Neural progenitor cell (in vitro differentiated cells): ENCODE results near the gene ACOT2. TPM values are rescaled to one million over a fixed set of nuclear protein-coding genes. Genes with fewer than 3 reads are reported as not detected.
"Not testable (repeated sequence)": the region's sequence is repeated elsewhere in the genome, so short reads cannot be mapped to it uniquely, and the experiment has no call there.

Experiments
- DNase-seq: peaks from one replicate; pipeline ENCODE4 v3.0.0-alpha.2; 2016; ENCODE audit warnings: low spot score
- H2AFZ ChIP-seq: fragments of 200-600 bp; sonication (generic); replicated peaks from 2 replicates; pipeline ENCODE4 v1.6.1; 2016; ENCODE audit warnings: antibody characterized with exemption
- H3F3A ChIP-seq: fragments of 200-600 bp; sonication (generic); 2 replicates; pipeline ENCODE4 v1.6.1; 2016; ENCODE audit warnings: antibody characterized with exemption, low read depth
- H3K27ac ChIP-seq: fragments of 200-600 bp; sonication (generic); 2 replicates; pipeline ENCODE4 v1.5.1; 2016; ENCODE audit warnings: mild to moderate bottlenecking
- H3K27me3 ChIP-seq: fragments of 200-600 bp; sonication (generic); 2 replicates; pipeline ENCODE4 v1.6.1; 2016; ENCODE audit warnings: mild to moderate bottlenecking, moderate library complexity
- H3K36me3 ChIP-seq: fragments of 200-600 bp; sonication (generic); 2 replicates; pipeline ENCODE4 v1.5.1; 2016
- H3K4me1 ChIP-seq: fragments of 200-600 bp; sonication (generic); 2 replicates; pipeline ENCODE4 v1.6.1; 2016; ENCODE audit warnings: mixed run types
- H3K4me2 ChIP-seq: fragments of 200-600 bp; sonication (generic); 2 replicates; pipeline ENCODE4 v1.6.1; 2016
- H3K4me3 ChIP-seq: fragments of 200-600 bp; sonication (generic); 2 replicates; pipeline ENCODE4 v1.5.1; 2016
- H3K79me2 ChIP-seq: fragments of 200-600 bp; sonication (generic); 2 replicates; pipeline ENCODE4 v1.6.1; 2016; ENCODE audit warnings: low read depth
- H3K9ac ChIP-seq: fragments of 200-600 bp; sonication (generic); 2 replicates; pipeline ENCODE4 v1.6.1; 2016
- H3K9me3 ChIP-seq: fragments of 200-600 bp; sonication (generic); 2 replicates; pipeline ENCODE4 v1.5.1; 2016; ENCODE audit warnings: low read depth
- H4K20me1 ChIP-seq: fragments of 200-600 bp; sonication (generic); 2 replicates; pipeline ENCODE4 v1.6.1; 2016; ENCODE audit warnings: low read depth
- H3K27ac Mint-ChIP-seq: 3 replicates; pipeline ENCODE4 v1.8.0; 2021; ENCODE audit warnings: mixed read lengths
- H3K27me3 Mint-ChIP-seq: 2 replicates; pipeline ENCODE4 v1.8.0; 2022; ENCODE audit warnings: low read depth, mild to moderate bottlenecking, inconsistent platforms, moderate library complexity, mixed read lengths; ENCODE audit not compliant: insufficient read depth
- H3K36me3 Mint-ChIP-seq: 3 replicates; pipeline ENCODE4 v1.8.0; 2021; ENCODE audit warnings: mixed read lengths
- H3K4me1 Mint-ChIP-seq: 3 replicates; pipeline ENCODE4 v1.8.0; 2021; ENCODE audit warnings: mixed read lengths
- H3K4me3 Mint-ChIP-seq: 3 replicates; pipeline ENCODE4 v1.8.0; 2021; ENCODE audit warnings: mild to moderate bottlenecking, moderate library complexity, mixed read lengths
- H3K9me3 Mint-ChIP-seq: 3 replicates; pipeline ENCODE4 v1.8.0; 2020; ENCODE audit warnings: mixed read lengths
- EZH2 ChIP-seq: fragments of 200-600 bp; sonication (generic); IDR thresholded peaks from 2 replicates; pipeline ENCODE4 v1.6.1; 2017; ENCODE audit warnings: antibody characterized with exemption, mild to moderate bottlenecking, moderate library complexity
- EZH2phosphoT487 ChIP-seq: fragments of 200-600 bp; sonication (generic); IDR thresholded peaks from 2 replicates; pipeline ENCODE4 v1.6.1; 2017; ENCODE audit warnings: antibody characterized with exemption
- total RNA-seq: library from RNA; depleted of rRNA; stranded (reverse); fragments of >200 nt; gene quantifications from 2 replicates; pipeline ENCODE4 v1.2.3, GENCODE V29; 2015; ENCODE audit warnings: low replicate concordance
- TF ChIP-seq, protein P1 (sequence below): fragments of 200-600 bp; sonication (generic); IDR thresholded peaks from 2 replicates; pipeline ENCODE4 v1.5.1; 2017; ENCODE audit warnings: antibody characterized with exemption, mild to moderate bottlenecking

The ACOT2 gene, protein sequence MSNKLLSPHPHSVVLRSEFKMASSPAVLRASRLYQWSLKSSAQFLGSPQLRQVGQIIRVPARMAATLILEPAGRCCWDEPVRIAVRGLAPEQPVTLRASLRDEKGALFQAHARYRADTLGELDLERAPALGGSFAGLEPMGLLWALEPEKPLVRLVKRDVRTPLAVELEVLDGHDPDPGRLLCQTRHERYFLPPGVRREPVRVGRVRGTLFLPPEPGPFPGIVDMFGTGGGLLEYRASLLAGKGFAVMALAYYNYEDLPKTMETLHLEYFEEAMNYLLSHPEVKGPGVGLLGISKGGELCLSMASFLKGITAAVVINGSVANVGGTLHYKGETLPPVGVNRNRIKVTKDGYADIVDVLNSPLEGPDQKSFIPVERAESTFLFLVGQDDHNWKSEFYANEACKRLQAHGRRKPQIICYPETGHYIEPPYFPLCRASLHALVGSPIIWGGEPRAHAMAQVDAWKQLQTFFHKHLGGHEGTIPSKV
- total RNA-seq, result 1.1 and 2.4 TPM in 2 replicates

DNA sequence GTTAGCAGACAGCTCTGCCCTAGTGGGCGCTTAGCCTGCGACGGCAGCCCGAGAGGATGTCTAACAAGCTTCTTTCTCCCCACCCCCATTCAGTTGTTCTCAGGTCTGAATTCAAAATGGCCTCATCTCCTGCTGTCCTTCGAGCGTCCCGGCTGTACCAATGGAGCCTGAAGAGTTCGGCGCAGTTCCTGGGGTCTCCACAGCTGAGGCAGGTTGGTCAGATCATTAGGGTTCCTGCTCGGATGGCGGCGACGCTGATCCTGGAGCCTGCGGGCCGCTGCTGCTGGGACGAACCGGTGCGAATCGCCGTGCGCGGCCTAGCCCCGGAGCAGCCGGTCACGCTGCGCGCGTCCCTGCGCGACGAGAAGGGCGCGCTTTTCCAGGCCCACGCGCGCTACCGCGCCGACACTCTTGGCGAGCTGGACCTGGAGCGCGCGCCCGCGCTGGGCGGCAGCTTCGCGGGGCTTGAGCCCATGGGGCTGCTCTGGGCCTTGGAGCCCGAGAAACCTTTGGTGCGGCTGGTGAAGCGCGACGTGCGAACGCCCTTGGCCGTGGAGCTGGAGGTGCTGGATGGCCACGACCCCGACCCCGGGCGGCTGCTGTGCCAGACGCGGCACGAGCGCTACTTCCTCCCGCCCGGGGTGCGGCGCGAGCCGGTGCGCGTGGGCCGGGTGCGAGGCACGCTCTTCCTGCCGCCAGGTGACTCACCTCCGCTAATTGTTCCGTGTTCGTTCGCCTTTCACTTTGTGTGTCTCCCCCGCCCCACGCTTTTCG is at the start of gene ACOT2:
Gene ACOT2, plus strand, starts transcription at position 29 of the 774 bp plus-strand sequence. Its CDS starts 28 bp downstream, at position 57.
- not testable (repeated sequence) for H3K79me2 ChIP-seq, H3K36me3 Mint-ChIP-seq, H3F3A ChIP-seq, H4K20me1 ChIP-seq, H3K9ac ChIP-seq, H3K27ac ChIP-seq, H3K27me3 ChIP-seq, H3K36me3 ChIP-seq, H3K9me3 Mint-ChIP-seq, H3K4me1 ChIP-seq, H3K9me3 ChIP-seq
- peak within 1 kb of the TSS; percentile 50 for H2AFZ ChIP-seq
- peak within 1 kb of the TSS; percentile 50 for H3K27ac Mint-ChIP-seq
- H3K4me2 ChIP-seq, result peak within 1 kb of the TSS; percentile 32
- peak within 1 kb of the TSS; percentile 81 for H3K4me3 Mint-ChIP-seq
- H3K4me1 Mint-ChIP-seq, result peaks cover 30% of the 10 kb centered on the region
- H3K27me3 Mint-ChIP-seq, result peaks cover 14% of the 10 kb centered on the region
- DNase-seq, result peak; percentile 39
- peak within 1 kb of the TSS; percentile 9 for H3K4me3 ChIP-seq

DNA sequence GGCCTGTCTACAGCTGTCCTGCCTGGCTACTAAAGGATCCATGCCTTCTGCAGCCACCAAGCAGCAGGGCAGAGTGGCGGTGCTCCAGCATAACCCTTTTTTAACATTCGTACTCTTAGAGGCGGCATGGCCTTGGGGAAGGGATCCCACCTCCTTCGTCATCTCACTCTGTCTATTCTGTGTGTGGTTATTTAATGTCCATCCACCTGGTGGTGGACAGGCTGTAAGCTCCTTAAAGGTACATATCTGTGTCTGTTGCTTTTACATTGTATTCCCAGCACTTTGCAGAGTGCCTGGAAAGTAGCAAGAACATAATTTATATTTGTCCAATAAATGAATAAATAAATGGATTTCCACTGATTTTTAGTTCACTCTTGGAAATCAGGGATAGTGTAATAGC is 47.8 kb upstream of the ACOT2 start:
- Histone ChIP-seq H3F3A (no peaks in the 10 kb centered on the region), H3K27me3 (no peaks in the 10 kb centered on the region), H3K4me2 (no peak overlapping the region), H2AFZ (no peak overlapping the region), H3K9ac (no peak overlapping the region), H3K4me1 (no peaks in the 10 kb centered on the region), H3K9me3 (no peaks in the 10 kb centered on the region), H3K27ac (no peak overlapping the region), H4K20me1 (no peaks in the 10 kb centered on the region), H3K4me3 (no peak overlapping the region), H3K36me3 (no peaks in the 10 kb centered on the region), H3K79me2 (no peaks in the 10 kb centered on the region)
- peaks cover 2% of the 10 kb centered on the region for H3K27me3 Mint-ChIP-seq
- no peak overlapping the region for H3K4me3 Mint-ChIP-seq
- no peaks in the 10 kb centered on the region for H3K9me3 Mint-ChIP-seq
- DNase-seq, result no peak
- no peaks in the 10 kb centered on the region for H3K4me1 Mint-ChIP-seq
- TF ChIP-seq EZH2phosphoT487, result no peak
- TF ChIP-seq, protein P1, sequence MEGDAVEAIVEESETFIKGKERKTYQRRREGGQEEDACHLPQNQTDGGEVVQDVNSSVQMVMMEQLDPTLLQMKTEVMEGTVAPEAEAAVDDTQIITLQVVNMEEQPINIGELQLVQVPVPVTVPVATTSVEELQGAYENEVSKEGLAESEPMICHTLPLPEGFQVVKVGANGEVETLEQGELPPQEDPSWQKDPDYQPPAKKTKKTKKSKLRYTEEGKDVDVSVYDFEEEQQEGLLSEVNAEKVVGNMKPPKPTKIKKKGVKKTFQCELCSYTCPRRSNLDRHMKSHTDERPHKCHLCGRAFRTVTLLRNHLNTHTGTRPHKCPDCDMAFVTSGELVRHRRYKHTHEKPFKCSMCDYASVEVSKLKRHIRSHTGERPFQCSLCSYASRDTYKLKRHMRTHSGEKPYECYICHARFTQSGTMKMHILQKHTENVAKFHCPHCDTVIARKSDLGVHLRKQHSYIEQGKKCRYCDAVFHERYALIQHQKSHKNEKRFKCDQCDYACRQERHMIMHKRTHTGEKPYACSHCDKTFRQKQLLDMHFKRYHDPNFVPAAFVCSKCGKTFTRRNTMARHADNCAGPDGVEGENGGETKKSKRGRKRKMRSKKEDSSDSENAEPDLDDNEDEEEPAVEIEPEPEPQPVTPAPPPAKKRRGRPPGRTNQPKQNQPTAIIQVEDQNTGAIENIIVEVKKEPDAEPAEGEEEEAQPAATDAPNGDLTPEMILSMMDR, result no peak
- no peak for TF ChIP-seq EZH2
- H3K27ac Mint-ChIP-seq, result no peak overlapping the region
- no peaks in the 10 kb centered on the region for H3K36me3 Mint-ChIP-seq

DNA sequence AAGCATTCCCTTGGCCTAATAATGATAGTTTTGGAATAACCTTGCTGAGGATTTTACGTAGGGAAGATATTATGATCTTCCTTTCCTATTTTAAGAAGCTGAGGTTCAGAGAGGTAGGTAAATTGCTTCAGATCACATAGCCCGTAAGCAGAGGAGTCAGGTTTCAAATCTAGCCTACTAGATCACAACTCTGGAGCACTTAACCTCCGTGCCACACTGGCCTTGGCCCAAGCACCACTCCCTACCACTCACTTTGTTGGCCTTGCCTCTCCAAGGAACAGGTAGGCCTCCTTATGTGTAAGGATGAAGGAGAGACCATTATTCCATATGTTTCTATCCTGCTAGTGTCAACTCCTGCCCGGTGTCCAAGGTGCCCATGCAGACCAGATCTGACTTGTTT is 44.5 kb upstream of the ACOT2 start:
- H3K36me3 Mint-ChIP-seq, result peaks cover 2% of the 10 kb centered on the region
- H3K27me3 Mint-ChIP-seq, result peaks cover 4% of the 10 kb centered on the region
- no peak for DNase-seq
- H3K9ac ChIP-seq, result no peak overlapping the region
- no peaks in the 10 kb centered on the region for H3K27me3 ChIP-seq
- no peaks in the 10 kb centered on the region for H3K79me2 ChIP-seq
- H3K27ac Mint-ChIP-seq, result no peak overlapping the region
- no peak overlapping the region for H3K4me3 Mint-ChIP-seq
- no peak overlapping the region for H2AFZ ChIP-seq
- no peak for TF ChIP-seq EZH2phosphoT487
- TF ChIP-seq, protein P1, result no peak
- no peak for TF ChIP-seq EZH2
- H3F3A ChIP-seq, result no peaks in the 10 kb centered on the region
- peaks cover 7% of the 10 kb centered on the region for H3K4me1 ChIP-seq
- no peaks in the 10 kb centered on the region for H3K36me3 ChIP-seq
- H3K27ac ChIP-seq, result no peak overlapping the region
- peaks cover 3% of the 10 kb centered on the region for H3K4me1 Mint-ChIP-seq
- H3K9me3 ChIP-seq, result no peaks in the 10 kb centered on the region
- no peak overlapping the region for H3K4me3 ChIP-seq
- H3K9me3 Mint-ChIP-seq, result peaks cover 3% of the 10 kb centered on the region
- H4K20me1 ChIP-seq, result no peaks in the 10 kb centered on the region
- H3K4me2 ChIP-seq, result no peak overlapping the region
